ENCODE results near the gene MIA.
A peak's percentile ranks its signal among the peaks of the same experiment; 100 is the strongest.
"Not testable (repeated sequence)": the region's sequence is repeated elsewhere in the genome, so short reads cannot be mapped to it uniquely, and the experiment has no call there.

MIA gene

GRCh38 chr19:40802300-40803169 is 27.2 kb downstream of the MIA start:
- DNase-seq, result peak in 4 of 51 donors; percentile 4 to 34 (median 14)

- no peak for DNase-seq
These were observed 28.0 kb downstream of the MIA start for GRCh38 chr19:40803170-40803856.

GRCh38 chr19:40803857-40804782 is 28.8 kb downstream of the MIA start:
- no peak for DNase-seq

- DNase-seq, result peak in 7 of 51 donors; percentile 2 to 26 (median 18)
These were observed 29.5 kb downstream of the MIA start for GRCh38 chr19:40804783-40805242.

- no peak for DNase-seq
These were observed 30.0 kb downstream of the MIA start for GRCh38 chr19:40805258-40805868.

- DNase-seq, result peak in 48 of 51 donors; percentile 37 to 95 (median 86)
These were observed 31.3 kb downstream of the MIA start for GRCh38 chr19:40806423-40807146.

GRCh38 chr19:40807147-40808020 is 32.1 kb downstream of the MIA start:
- DNase-seq, result no peak

GRCh38 chr19:40808021-40808325 is 32.7 kb downstream of the MIA start:
- DNase-seq, result no peak

GRCh38 chr19:40808497-40808896 is 33.2 kb downstream of the MIA start:
- DNase-seq, result no peak

GRCh38 chr19:40809358-40810086 is 34.2 kb downstream of the MIA start:
- no peak for DNase-seq

GRCh38 chr19:40810160-40810559 is 34.8 kb downstream of the MIA start:
- no peak for DNase-seq

- peak in 45 of 51 donors; percentile 33 to 90 (median 70) for DNase-seq
These were observed 35.5 kb downstream of the MIA start for GRCh38 chr19:40810649-40811408.

- DNase-seq, result peak in 4 of 51 donors; percentile 19 to 56 (median 34)
These were observed 36.4 kb downstream of the MIA start for GRCh38 chr19:40811478-40812341.

GRCh38 chr19:40812571-40812970 is 37.2 kb downstream of the MIA start:
- DNase-seq, result not testable (repeated sequence)

GRCh38 chr19:40813182-40813581 is 37.9 kb downstream of the MIA start:
- peak in 2 of 51 donors; percentile 14 to 21 for DNase-seq

- DNase-seq, result no peak
These were observed 39.9 kb downstream of the MIA start for GRCh38 chr19:40815223-40815622.
